ENCODE measurements around the gene DLG2.

DLG2 gene

GRCh38 chr11:83574519-83574918 lies 2052.6 kb downstream of the DLG2 start:
- Histone ChIP-seq H4K20me1 (ENCODE audit: insufficient read depth, low read length) (no peaks in the 10 kb centered on the region), H3K36me3 (replicated peaks; ENCODE audit: low read depth, low read length) (no peaks in the 10 kb centered on the region), H3K4me2 (ENCODE audit: low read length) (no peak overlapping the region), H3K27ac (ENCODE audit: low read length) (no peak overlapping the region), H3K4me1 (ENCODE audit: low read length) (no peaks in the 10 kb centered on the region), H3K27me3 (ENCODE audit: low read depth, low read length) (0 out of 2 replicates have a peak, but pooled peaks cover 15% of the 10 kb centered on the region), H3K79me2 (ENCODE audit: low read length) (no peaks in the 10 kb centered on the region), H3K9me3 (ENCODE audit: insufficient read depth, low read length) (no peaks in the 10 kb centered on the region), H3K4me3 (ENCODE audit: low read length) (no peak overlapping the region), H3K9ac (ENCODE audit: low read length) (no peak overlapping the region), H2AFZ (ENCODE audit: low read depth, low read length) (no peak overlapping the region)
- TF ChIP-seq EZH2phosphoT487 (IDR thresholded peaks at IDR 0.05; ENCODE audit: low read depth), result no peak
- TF ChIP-seq, protein P1, sequence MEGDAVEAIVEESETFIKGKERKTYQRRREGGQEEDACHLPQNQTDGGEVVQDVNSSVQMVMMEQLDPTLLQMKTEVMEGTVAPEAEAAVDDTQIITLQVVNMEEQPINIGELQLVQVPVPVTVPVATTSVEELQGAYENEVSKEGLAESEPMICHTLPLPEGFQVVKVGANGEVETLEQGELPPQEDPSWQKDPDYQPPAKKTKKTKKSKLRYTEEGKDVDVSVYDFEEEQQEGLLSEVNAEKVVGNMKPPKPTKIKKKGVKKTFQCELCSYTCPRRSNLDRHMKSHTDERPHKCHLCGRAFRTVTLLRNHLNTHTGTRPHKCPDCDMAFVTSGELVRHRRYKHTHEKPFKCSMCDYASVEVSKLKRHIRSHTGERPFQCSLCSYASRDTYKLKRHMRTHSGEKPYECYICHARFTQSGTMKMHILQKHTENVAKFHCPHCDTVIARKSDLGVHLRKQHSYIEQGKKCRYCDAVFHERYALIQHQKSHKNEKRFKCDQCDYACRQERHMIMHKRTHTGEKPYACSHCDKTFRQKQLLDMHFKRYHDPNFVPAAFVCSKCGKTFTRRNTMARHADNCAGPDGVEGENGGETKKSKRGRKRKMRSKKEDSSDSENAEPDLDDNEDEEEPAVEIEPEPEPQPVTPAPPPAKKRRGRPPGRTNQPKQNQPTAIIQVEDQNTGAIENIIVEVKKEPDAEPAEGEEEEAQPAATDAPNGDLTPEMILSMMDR (IDR thresholded peaks at IDR 0.05; ENCODE audit: low read depth, low read length), result no peak

DNA sequence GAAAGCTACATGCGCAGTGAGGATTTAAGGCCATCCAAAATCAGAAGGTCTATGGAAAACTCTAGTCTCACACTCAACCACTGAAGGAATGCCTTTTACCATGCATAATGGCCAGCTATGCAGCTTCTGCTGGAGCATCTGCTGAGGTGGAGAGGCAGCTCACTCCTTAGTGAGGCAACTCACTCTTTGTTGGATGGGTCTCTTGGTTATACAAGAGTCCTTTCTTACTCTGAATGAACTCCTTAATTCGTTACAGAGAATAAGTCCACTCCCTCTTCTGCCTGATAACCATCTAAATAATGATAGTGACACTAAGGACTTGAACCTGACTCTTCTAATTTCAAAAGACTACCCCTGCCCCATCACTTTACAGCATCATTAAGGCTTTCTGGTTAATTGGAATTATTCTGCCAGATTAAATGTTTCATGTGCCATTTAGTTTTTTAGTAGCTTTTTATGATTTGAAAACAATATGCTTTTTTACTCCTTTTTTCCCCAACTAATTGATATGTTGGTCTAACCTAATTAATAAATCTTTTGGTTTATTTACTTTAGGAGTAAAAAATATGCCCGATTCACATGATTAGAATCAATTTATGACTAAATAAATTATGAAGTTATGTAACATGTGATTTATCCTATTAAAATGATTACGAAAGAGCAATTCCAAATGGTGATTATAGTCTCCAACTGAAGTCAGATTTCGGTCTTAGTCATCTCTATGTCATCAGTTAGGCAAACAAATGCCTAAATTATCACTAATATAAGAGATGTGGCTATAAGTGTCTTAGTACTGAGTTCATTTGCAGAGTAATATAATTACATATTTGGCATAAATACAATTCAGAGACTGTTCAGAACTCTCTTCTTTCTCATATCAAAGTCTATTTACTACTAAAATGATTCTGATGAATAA lies 2054.3 kb downstream of the DLG2 start:
- H3K9ac ChIP-seq (ENCODE audit: low read length), result no peak overlapping the region
- H4K20me1 ChIP-seq (ENCODE audit: insufficient read depth, low read length), result no peaks in the 10 kb centered on the region
- no peak overlapping the region for H3K27ac ChIP-seq (ENCODE audit: low read length)
- TF ChIP-seq, protein P1 (IDR thresholded peaks at IDR 0.05; ENCODE audit: low read depth, low read length), result no peak
- TF ChIP-seq EZH2phosphoT487 (IDR thresholded peaks at IDR 0.05; ENCODE audit: low read depth), result no peak
- no peak overlapping the region for H3K4me2 ChIP-seq (ENCODE audit: low read length)
- peaks cover 20% of the 10 kb centered on the region for H3K27me3 ChIP-seq (ENCODE audit: low read depth, low read length)
- no peaks in the 10 kb centered on the region for H3K36me3 ChIP-seq (replicated peaks; ENCODE audit: low read depth, low read length)
- no peak overlapping the region for H2AFZ ChIP-seq (ENCODE audit: low read depth, low read length)
- H3K79me2 ChIP-seq (ENCODE audit: low read length), result no peaks in the 10 kb centered on the region
- no peaks in the 10 kb centered on the region for H3K4me1 ChIP-seq (ENCODE audit: low read length)
- H3K9me3 ChIP-seq (ENCODE audit: insufficient read depth, low read length), result no peaks in the 10 kb centered on the region
- no peak overlapping the region for H3K4me3 ChIP-seq (ENCODE audit: low read length)

GRCh38 chr11:83571302-83571701 lies 2055.8 kb downstream of the DLG2 start:
- H3K4me3 ChIP-seq (ENCODE audit: low read length), result no peak overlapping the region
- no peak overlapping the region for H3K9ac ChIP-seq (ENCODE audit: low read length)
- TF ChIP-seq, protein P1 (IDR thresholded peaks at IDR 0.05; ENCODE audit: low read depth, low read length), result no peak
- TF ChIP-seq EZH2phosphoT487 (IDR thresholded peaks at IDR 0.05; ENCODE audit: low read depth), result no peak
- no peaks in the 10 kb centered on the region for H3K4me1 ChIP-seq (ENCODE audit: low read length)
- no peaks in the 10 kb centered on the region for H4K20me1 ChIP-seq (ENCODE audit: insufficient read depth, low read length)
- H3K36me3 ChIP-seq (replicated peaks; ENCODE audit: low read depth, low read length), result no peaks in the 10 kb centered on the region
- no peak overlapping the region for H2AFZ ChIP-seq (ENCODE audit: low read depth, low read length)
- H3K4me2 ChIP-seq (ENCODE audit: low read length), result no peak overlapping the region
- no peaks in the 10 kb centered on the region for H3K9me3 ChIP-seq (ENCODE audit: insufficient read depth, low read length)
- H3K27ac ChIP-seq (ENCODE audit: low read length), result no peak overlapping the region
- peaks cover 21% of the 10 kb centered on the region for H3K27me3 ChIP-seq (ENCODE audit: low read depth, low read length)
- H3K79me2 ChIP-seq (ENCODE audit: low read length), result no peaks in the 10 kb centered on the region

- Histone ChIP-seq H3K4me3 (ENCODE audit: low read length) (no peak overlapping the region), H3K9me3 (ENCODE audit: insufficient read depth, low read length) (no peaks in the 10 kb centered on the region), H2AFZ (ENCODE audit: low read depth, low read length) (no peak overlapping the region), H3K79me2 (ENCODE audit: low read length) (no peaks in the 10 kb centered on the region), H3K27me3 (ENCODE audit: low read depth, low read length) (peaks cover 16% of the 10 kb centered on the region), H3K4me2 (ENCODE audit: low read length) (no peak overlapping the region), H3K27ac (ENCODE audit: low read length) (no peak overlapping the region), H3K36me3 (replicated peaks; ENCODE audit: low read depth, low read length) (no peaks in the 10 kb centered on the region), H4K20me1 (ENCODE audit: insufficient read depth, low read length) (no peaks in the 10 kb centered on the region), H3K4me1 (ENCODE audit: low read length) (no peaks in the 10 kb centered on the region), H3K9ac (ENCODE audit: low read length) (no peak overlapping the region)
- TF ChIP-seq EZH2phosphoT487 (IDR thresholded peaks at IDR 0.05; ENCODE audit: low read depth), result no peak
- TF ChIP-seq, protein P1 (IDR thresholded peaks at IDR 0.05; ENCODE audit: low read depth, low read length), result no peak
Measured at GRCh38 chr11:83569134-83569805, 2057.9 kb downstream of the DLG2 start.
